ENCODE measurements around the gene GPAM.

DNA sequence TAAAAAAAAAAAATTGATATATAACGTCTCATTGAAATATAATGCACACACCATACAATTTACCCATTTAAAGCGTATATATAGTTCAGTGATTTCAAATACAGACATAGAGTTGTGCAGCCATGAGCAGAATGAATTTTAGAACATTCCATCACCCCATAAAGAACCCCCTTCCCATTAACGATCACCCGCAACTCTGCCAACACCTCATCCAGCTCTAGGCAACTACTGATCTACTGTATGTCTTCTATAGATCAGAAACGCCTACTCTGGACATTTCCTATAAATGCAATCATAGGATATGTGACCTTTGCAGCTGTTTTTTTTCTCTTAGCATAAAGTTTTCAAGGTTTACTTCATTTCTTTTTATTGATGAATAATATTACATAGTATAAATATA is 33.4 kb upstream of the GPAM start:
- TF ChIP-seq, protein P1, sequence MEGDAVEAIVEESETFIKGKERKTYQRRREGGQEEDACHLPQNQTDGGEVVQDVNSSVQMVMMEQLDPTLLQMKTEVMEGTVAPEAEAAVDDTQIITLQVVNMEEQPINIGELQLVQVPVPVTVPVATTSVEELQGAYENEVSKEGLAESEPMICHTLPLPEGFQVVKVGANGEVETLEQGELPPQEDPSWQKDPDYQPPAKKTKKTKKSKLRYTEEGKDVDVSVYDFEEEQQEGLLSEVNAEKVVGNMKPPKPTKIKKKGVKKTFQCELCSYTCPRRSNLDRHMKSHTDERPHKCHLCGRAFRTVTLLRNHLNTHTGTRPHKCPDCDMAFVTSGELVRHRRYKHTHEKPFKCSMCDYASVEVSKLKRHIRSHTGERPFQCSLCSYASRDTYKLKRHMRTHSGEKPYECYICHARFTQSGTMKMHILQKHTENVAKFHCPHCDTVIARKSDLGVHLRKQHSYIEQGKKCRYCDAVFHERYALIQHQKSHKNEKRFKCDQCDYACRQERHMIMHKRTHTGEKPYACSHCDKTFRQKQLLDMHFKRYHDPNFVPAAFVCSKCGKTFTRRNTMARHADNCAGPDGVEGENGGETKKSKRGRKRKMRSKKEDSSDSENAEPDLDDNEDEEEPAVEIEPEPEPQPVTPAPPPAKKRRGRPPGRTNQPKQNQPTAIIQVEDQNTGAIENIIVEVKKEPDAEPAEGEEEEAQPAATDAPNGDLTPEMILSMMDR (IDR thresholded peaks at IDR 0.05), result no peak
- no peak for TF ChIP-seq POLR2A (IDR thresholded peaks at IDR 0.05)

All from esophagus squamous epithelium (tissue), 4 donors.